GM12865 (cell line): ENCODE data around the gene ATP2C2.

Experiments
- DNase-seq: peaks from one replicate; pipeline ENCODE4 v3.0.0; 2010; ENCODE audit warnings: low read depth
- H3K4me3 ChIP-seq: 2 replicates; pipeline ENCODE4 v1.5.1; 2011; ENCODE audit warnings: mild to moderate bottlenecking, low read depth, low read length, control low read depth
- TF ChIP-seq, protein P1 (sequence below): IDR thresholded peaks from 2 replicates; pipeline ENCODE4 v1.5.1; 2011; ENCODE audit warnings: low read length, control low read depth, low read depth, inconsistent platforms; ENCODE audit not compliant: insufficient read depth; ENCODE audit errors: missing control alignments

Gene ATP2C2, protein sequence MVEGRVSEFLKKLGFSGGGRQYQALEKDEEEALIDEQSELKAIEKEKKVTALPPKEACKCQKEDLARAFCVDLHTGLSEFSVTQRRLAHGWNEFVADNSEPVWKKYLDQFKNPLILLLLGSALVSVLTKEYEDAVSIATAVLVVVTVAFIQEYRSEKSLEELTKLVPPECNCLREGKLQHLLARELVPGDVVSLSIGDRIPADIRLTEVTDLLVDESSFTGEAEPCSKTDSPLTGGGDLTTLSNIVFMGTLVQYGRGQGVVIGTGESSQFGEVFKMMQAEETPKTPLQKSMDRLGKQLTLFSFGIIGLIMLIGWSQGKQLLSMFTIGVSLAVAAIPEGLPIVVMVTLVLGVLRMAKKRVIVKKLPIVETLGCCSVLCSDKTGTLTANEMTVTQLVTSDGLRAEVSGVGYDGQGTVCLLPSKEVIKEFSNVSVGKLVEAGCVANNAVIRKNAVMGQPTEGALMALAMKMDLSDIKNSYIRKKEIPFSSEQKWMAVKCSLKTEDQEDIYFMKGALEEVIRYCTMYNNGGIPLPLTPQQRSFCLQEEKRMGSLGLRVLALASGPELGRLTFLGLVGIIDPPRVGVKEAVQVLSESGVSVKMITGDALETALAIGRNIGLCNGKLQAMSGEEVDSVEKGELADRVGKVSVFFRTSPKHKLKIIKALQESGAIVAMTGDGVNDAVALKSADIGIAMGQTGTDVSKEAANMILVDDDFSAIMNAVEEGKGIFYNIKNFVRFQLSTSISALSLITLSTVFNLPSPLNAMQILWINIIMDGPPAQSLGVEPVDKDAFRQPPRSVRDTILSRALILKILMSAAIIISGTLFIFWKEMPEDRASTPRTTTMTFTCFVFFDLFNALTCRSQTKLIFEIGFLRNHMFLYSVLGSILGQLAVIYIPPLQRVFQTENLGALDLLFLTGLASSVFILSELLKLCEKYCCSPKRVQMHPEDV

GRCh38 chr16:84368308-84368996 is at the start of gene ATP2C2:
TSS of gene ATP2C2 (plus strand) at chr16:84368538. CDS start at chr16:84368616, 78 bp downstream.
- TF ChIP-seq, protein P1, sequence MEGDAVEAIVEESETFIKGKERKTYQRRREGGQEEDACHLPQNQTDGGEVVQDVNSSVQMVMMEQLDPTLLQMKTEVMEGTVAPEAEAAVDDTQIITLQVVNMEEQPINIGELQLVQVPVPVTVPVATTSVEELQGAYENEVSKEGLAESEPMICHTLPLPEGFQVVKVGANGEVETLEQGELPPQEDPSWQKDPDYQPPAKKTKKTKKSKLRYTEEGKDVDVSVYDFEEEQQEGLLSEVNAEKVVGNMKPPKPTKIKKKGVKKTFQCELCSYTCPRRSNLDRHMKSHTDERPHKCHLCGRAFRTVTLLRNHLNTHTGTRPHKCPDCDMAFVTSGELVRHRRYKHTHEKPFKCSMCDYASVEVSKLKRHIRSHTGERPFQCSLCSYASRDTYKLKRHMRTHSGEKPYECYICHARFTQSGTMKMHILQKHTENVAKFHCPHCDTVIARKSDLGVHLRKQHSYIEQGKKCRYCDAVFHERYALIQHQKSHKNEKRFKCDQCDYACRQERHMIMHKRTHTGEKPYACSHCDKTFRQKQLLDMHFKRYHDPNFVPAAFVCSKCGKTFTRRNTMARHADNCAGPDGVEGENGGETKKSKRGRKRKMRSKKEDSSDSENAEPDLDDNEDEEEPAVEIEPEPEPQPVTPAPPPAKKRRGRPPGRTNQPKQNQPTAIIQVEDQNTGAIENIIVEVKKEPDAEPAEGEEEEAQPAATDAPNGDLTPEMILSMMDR: no peak
- no peak for DNase-seq
- H3K4me3 ChIP-seq: no peak within 1 kb of the TSS

DNA sequence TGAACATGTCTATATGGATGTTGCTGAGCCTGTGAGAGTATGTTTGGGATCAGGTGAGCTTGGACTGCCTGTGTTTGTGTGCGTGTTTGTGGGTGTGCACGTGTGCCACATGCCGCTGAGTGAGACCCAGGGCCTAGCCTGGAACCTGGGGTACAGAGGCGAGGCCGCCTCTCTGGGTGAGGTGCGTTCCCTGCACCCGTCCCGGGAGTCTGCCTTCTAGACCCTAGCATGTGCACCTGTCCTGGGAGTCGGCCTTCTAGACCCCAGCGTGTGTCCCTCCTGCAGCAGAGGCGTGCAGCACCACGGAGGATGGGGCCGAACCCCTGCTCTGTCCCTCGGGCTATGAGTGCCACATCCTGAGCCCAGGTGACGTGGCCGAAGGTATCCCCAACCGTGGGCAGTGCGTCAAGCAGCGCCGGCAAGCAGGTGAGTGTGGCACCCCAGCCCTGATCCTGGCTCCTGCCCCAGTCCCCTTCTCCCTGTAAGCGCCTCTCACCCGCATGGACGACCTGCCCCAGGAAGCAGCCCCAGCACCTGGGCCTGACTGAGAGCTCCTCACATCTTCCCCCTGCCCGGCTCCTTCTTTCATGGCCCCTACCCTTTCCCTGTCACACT is 49.1 kb upstream of the ATP2C2 start:
- DNase-seq: no peak
- TF ChIP-seq, protein P1: no peak
- H3K4me3 ChIP-seq: no peak overlapping the region

DNA sequence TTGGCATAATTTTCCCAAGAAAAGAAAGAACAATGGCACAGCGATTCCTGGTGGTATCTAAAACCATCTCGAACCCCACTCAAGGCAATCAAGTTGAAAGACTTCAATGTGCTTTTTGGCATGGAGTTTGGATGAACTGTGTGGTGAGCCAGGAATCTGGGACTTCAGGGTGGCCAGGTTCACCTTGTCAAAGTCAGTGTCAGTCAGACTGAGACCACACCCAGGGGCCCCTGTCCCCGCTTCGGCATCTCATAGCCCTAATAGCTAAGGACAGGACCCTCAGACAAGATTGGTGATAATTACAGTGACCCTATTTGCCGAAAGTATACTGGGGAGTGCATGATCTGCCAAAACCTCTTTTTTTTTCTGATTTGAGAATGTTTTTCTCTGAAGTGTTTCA is 47.8 kb upstream of the ATP2C2 start:
- TF ChIP-seq, protein P1: no peak

DNA sequence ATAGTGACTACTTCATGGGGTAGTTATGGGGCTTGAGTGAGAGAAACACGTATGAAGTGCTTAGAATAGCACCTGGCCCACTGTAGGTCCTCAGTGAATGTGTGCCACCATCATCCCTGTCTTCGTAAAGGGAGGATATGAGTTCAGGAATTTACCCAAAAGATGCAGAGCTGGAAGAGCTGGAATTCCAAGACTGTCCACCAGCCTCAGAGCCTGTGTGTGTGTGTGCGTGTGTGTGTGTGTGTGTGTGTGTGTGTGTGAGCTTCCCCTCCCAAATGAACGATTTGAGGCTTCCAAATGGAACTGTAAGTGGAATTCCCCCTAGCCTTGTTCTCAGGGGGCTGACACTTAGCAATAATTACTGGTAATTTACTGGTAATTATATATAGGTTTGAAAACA is 46.4 kb upstream of the ATP2C2 start:
- no peak for DNase-seq
- TF ChIP-seq, protein P1: no peak
- no peak overlapping the region for H3K4me3 ChIP-seq

More for the DNA sequence above, 47.8 kb upstream of the ATP2C2 start:
- H3K4me3 ChIP-seq: no peak overlapping the region
- no peak for DNase-seq

DNA sequence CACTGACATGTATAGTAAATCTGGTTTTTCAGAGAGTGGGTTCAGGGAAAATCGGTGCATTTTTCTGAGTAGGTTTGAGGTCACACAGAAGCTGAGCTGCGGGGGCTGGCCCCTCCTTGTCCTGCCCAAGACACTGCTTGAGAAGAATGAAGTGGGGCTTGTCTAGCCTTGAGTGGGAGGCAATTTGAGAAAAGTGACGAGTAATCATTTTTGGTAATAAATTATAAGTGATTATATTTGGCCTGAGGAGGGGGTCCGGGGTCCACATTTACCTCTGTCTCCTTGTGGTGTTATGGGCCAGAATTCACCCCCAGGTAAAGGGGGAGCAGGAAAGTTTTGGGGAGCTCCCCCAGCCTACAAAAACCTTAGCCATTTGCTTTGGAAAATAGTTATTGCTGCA is 45.6 kb upstream of the ATP2C2 start:
- no peak overlapping the region for H3K4me3 ChIP-seq
- TF ChIP-seq, protein P1: no peak
- DNase-seq: no peak

GRCh38 chr16:84323606-84324005 is 44.7 kb upstream of the ATP2C2 start:
- TF ChIP-seq, protein P1: no peak
- DNase-seq: no peak
- H3K4me3 ChIP-seq: no peak overlapping the region
